Measurements from ENCODE around the gene TOX3.

The TOX3 gene

DNA sequence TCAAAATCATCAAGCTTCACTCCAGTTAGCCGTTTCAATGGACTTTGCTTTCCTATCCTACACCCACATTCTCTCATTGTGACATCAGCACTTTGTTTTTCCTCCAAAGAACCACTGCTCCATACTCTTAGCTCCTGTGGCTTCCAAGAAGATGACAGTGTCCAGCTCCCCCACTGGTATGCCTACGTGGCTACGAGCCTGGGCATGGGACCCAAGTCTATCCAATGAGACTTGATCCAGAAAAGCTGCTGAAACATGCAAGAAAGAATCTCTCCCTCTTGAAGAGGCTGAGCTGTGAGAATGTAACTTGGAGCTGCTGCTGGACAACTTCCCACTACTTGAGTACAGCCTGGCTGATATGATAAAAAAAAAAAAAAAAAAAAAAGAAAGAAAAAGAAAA is 9.4 kb downstream of the TOX3 start:
- no peak for DNase-seq (ENCODE audit: low read depth)

- no peak for DNase-seq (ENCODE audit: low read depth)
Observed at GRCh38 chr16:52535076-52535475, 11.9 kb downstream of the TOX3 start.

DNA sequence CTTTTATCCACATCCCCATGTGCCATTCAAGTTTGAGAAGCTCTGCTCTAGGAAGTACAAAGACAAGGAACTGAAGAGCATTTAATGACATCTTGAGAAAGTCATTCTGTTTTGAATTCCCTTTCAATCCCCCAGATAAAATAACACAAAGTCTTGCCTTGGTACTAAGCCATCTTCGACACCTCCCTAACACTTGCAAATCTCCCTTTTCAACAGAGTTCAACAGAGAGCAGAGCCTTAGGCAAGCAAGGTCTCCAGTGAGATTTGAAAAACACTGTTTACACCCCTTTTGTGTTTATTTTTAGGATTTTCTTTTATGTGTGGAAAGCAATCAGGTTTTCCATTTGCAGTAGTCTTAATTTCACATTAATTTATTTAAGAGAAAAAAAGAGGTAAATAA is 13.6 kb downstream of the TOX3 start:
- no peak for DNase-seq (ENCODE audit: low read depth)

DNA sequence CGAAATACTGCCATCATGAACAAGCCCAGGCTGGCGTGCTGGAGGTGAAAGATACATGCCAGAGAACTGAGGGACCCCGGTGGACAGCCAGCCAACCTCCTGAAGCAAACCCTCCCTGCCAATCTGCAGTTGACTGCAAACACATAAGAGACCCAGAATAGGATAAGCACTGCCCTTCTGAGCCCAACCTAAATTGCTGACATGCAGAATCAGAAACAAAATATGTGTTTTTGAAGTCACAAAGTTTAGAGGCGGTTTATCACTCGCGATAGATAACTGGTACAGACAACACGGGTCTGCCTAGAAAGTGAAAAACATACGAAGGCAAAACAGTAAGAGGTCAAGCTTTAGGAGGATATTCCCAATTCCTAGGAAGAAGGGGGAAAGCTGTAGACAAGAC is 14.6 kb downstream of the TOX3 start:
- DNase-seq (ENCODE audit: low read depth): no peak

DNA sequence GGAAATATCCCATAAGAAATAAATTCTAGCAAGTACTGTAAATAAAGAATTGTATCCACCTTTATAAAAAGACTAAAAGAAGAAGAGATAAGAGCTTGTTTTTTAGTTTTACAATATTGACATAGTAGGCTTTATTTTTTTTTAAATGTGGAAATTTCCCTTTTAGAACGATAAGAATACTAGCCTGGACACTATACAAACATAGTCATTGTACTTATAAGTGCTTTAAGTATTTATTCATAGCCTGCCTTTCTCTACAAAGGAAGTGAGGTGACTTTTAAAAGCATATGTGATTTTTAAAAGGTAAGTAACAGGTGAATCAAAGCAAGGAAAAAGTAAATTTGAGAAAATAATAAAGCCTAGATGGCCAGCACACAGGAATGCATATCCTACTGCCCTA is 17.7 kb downstream of the TOX3 start:
- no peak for DNase-seq (ENCODE audit: low read depth)

DNA sequence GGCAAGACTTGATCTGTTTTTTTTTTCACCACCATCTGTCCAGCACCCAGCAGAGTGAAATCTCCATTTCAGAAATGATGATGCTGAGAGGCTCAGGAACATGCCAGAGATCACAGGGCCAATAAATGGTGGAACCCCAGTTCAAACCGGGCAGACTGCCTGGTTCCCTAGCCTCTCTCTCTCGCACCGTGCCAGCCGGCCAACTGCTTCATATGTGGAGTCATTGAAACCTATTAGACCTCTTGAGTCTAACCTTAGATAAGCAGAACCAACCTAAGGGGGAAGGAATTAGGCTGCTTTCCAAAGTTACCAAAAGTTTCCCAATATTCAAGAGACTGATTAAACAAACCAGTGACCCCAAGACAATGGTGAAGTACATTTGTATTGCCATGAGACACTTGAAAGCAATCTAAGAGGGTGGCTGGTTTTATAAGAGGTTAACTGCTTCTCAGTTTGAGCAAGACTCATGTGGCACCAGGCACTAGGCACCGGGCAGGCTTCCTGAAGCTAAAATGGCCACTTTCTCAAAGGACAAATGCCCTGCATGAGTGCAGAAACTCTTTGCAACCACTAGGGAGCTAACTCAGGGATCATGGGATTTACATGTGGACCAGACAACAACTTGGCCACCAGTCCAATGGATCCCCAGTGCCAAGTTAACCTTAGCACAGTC is 18.4 kb downstream of the TOX3 start:
- no peak for DNase-seq (ENCODE audit: low read depth)

DNA sequence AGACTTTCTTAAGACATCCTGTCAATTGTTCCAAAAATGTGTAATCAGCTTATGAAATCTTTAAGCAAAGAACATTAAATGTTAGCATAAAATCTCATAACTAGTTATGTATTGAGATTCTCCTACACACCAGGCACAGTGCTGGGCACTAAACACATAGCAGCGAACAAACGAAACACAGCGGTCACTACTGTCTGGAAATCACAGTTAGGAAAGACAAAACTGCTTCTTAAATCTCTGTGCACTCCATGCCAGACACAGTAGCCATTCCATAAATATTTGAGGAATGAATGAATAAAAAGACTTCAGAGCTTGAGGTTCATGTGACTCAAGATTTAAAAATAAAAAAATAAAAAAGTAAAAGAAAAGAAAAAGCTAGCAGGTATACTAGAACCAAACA is 20.1 kb downstream of the TOX3 start:
- DNase-seq (ENCODE audit: low read depth): no peak

- DNase-seq (ENCODE audit: low read depth): no peak
Observed at GRCh38 chr16:52526116-52526828, 20.7 kb downstream of the TOX3 start.

- no peak for DNase-seq (ENCODE audit: low read depth)
Observed at GRCh38 chr16:52521570-52521969, 25.4 kb downstream of the TOX3 start.

GRCh38 chr16:52518884-52519283 is 28.1 kb downstream of the TOX3 start:
- no peak for DNase-seq (ENCODE audit: low read depth)

DNA sequence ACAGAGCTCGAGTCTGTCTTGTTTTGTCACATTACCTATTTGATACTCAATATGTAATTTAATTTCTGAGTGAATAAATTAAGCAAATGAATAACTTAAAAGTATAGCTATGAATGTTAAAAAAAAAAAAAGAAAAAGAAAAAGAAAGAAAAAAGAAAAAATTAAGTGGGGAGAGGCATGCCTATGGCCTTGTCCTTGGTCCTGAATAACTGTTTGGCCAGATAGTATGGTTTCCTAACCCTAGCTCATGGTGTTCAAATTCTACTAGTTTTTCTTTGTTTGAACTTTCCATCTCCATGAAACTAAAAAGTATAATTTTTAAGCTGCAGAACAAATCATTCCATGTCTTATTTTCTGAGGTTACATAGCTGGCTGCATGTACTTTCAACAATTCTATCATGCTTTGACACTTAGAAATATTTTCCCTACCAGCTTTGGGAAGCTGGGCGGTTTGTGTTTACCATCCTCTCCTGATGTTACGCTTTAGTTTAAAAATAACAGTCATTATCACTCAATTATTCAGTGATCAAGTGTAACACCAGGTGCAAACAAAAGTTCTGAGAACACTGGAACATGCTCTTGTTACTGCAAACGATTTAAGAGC is 31.8 kb downstream of the TOX3 start:
- no peak for DNase-seq (ENCODE audit: low read depth)

DNA sequence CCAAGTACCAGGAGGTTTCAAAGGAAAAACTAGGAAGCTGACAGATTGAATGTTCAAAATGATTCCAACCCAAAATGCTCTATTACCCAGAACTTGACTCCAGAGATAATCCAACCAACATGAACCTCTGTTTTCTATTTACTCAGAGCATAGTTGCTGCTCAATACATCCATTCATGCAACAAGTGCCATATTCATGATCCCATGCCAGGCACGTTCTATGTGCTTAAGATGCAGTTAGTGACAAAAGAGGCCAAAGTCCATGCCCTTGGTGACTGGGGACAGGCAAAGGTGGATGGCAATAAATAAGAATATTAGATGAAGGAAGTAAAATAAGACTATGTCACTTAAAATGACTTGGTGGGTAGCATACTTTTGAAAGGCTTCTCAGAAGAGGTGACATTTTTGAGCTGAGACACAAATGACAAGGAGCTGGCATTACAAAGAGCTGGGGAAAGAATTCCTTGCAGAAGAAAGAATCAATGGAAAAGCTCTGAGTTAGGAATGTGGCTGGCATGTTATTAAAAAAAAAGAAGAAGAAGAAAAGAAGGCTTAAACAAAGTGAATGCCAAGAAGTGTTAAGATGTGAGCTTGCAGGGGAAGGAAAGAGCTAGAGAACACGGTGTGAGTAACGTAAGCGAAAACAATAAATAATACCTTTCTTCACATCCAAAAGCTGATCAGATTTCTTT is 34.5 kb downstream of the TOX3 start:
- no peak for DNase-seq (ENCODE audit: low read depth)

DNA sequence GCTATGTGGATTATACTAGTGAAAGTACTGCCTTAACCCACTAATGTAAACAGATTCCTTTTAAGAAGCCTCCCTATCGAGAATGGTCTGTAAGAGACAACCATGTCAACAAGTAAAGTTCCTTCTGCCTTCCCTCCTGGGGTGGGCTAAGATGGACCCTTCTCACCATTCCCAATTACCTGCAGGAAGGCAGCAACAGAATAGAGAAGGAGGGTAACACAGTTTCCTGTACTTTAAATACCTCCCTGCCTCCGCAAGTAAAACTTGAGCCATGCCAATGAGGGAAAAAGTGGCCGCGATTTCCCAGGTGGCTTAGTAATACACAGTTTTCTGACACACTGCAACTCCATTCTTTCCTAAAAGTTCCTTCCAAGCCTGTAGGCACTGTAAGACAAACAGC is 45.2 kb downstream of the TOX3 start:
- no peak for DNase-seq (ENCODE audit: low read depth)

- DNase-seq (ENCODE audit: low read depth): no peak
Observed at GRCh38 chr16:52500963-52501362, 46.0 kb downstream of the TOX3 start.

- no peak for DNase-seq (ENCODE audit: low read depth)
Observed at GRCh38 chr16:52499060-52499440, 47.9 kb downstream of the TOX3 start.

GRCh38 chr16:52498328-52499059 is 48.4 kb downstream of the TOX3 start:
- no peak for DNase-seq (ENCODE audit: low read depth)

- DNase-seq (ENCODE audit: low read depth): no peak
Observed at GRCh38 chr16:52497067-52497816, 49.7 kb downstream of the TOX3 start.

DNA sequence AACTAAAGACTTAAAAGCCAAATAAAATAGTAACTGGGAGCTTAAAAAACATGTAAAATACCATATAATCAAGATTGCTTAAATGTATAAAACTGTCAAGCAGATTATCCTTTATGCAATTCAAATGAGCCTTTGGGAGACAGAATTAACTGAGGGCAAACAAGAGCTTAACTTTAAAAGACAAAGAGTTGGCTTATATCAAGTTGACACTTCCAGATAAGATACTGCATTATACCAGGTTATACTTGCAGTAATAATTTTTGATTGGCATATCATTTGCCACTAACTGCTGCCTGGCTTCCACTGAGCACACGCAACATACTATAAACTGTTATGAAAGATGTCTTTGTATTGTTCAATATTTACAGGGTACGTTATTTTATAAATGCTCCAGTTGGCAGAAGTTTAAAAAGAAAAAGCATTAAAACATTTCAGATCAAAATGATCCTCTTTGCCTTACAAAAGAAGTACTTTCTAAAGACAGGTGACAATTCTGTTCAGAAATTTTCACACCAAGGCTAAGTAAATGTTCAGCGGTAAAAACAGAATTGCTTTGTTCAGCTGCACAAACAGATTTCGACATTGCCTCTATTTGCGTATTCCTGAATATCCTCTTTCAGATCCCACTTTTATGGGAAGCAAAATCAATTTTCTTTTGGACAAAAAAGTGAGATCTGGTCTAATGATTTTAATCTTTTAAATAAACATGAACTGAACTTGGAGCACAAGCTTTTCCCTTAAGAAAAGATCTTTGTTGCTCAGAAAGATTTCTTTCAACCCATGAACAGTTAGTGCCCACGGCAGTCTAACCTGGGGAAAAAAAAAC is 50.7 kb downstream of the TOX3 start:
- DNase-seq (ENCODE audit: low read depth): no peak

DNA sequence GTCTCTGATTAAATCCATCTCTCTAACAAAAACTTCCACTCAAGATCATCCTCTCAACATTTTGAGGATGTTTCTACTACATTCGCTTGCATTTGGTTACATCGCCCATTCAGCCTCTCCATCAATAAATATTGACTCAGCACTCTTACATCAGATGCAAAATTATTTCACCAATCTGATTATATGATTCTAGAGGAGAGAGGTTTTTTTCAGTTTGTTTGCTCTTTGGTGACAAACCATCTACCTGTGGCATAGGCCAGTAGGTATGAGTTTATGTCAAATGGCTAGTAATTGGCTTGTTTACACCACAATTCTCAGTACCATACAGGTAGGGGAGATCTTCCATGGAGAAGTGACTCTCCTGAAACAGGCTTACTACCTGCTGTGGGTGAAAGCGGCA is 52.3 kb downstream of the TOX3 start:
- DNase-seq (ENCODE audit: low read depth): no peak

- no peak for DNase-seq (ENCODE audit: low read depth)
Observed at GRCh38 chr16:52494145-52494544, 52.8 kb downstream of the TOX3 start.

Data from activated T-cell treated with anti-CD3 and anti-CD28 coated beads for 1 hour (primary cell).